Omental fat pad (tissue), 4 donors: ENCODE results near the gene AMDHD1. TPM values are rescaled to one million over a fixed set of nuclear protein-coding genes. Genes with fewer than 3 reads are reported as not detected.

Experiments used
- ATAC-seq: fragments of 150-250 bp; one replicate; pipeline ENCODE4 v1.9.1; 2016; ENCODE audit warnings: mild to moderate bottlenecking, moderate library complexity; ENCODE audit not compliant: low FRiP score
- DNase-seq: peaks from one replicate; pipeline ENCODE4 v3.0.0-alpha.2; 2019; ENCODE audit warnings: low spot score
- total RNA-seq, 4 donors: library from RNA; depleted of rRNA; stranded (reverse); fragments of >200 nt; gene quantifications; one replicate each; pipeline ENCODE4 v1.1.0, GENCODE V29; 2016
- TF ChIP-seq, protein P1 (sequence below), 3 donors: fragments of 450-650 bp; IDR thresholded peaks; one replicate each; pipeline ENCODE4 v1.5.1; 2016 to 2017; ENCODE audit warnings: antibody characterized with exemption in 3 of 3, mild to moderate bottlenecking in 3 of 3, moderate library complexity in 2 of 3

AMDHD1 gene
- total RNA-seq, 4 donors from 2014 or later = 0.69 to 3.2 (median 1.4) TPM

DNA sequence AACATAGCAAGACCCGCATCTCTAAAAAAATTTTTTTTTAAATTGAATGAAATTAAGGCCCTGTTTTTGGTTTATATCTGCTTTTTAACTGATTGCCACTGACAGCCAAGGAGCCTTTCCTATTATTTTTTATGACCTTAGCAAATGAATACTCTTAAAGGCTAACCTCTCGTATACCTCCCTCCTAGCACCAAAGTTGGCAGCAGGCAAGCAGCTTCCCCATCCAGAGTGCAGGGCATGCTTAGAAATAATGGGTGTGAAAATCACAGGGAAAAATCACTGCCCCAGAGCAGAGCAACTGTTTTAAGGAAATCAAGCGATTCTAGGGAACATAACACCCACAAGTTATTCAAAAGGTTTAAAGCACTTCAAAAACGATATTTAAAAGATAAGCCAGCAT lies 32.4 kb downstream of the AMDHD1 start:
- TF ChIP-seq, protein P1, sequence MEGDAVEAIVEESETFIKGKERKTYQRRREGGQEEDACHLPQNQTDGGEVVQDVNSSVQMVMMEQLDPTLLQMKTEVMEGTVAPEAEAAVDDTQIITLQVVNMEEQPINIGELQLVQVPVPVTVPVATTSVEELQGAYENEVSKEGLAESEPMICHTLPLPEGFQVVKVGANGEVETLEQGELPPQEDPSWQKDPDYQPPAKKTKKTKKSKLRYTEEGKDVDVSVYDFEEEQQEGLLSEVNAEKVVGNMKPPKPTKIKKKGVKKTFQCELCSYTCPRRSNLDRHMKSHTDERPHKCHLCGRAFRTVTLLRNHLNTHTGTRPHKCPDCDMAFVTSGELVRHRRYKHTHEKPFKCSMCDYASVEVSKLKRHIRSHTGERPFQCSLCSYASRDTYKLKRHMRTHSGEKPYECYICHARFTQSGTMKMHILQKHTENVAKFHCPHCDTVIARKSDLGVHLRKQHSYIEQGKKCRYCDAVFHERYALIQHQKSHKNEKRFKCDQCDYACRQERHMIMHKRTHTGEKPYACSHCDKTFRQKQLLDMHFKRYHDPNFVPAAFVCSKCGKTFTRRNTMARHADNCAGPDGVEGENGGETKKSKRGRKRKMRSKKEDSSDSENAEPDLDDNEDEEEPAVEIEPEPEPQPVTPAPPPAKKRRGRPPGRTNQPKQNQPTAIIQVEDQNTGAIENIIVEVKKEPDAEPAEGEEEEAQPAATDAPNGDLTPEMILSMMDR (IDR thresholded peaks at IDR 0.05) = no peak
- ATAC-seq = no peak
- no peak for DNase-seq

GRCh38 chr12:95976416-95976832 lies 33.3 kb downstream of the AMDHD1 start:
- TF ChIP-seq, protein P1 (IDR thresholded peaks at IDR 0.05) = no peak
- DNase-seq (no peak), ATAC-seq (no peak)

- TF ChIP-seq, protein P1 (IDR thresholded peaks at IDR 0.05) = no peak
Measured at GRCh38 chr12:95977764-95978305, 34.7 kb downstream of the AMDHD1 start.

DNA sequence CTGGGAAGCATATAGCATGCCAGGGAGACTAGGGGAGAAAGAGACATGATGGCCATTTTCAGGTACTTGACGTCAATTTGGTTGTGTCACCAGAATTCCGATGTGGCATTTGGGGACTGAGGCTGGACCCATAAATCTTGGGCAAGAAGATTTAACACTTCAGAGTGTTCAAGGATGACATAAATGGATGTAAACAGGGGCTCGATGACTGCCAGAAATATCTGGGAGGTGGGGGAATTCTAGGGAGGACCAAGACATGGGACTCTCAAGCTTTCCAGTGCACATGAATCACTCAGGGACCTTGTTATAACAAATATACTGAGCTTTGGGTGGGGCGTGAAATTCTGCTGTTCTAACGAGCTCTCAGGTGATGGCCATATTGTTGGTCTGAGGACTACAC lies 35.2 kb downstream of the AMDHD1 start:
- ATAC-seq = no peak
- TF ChIP-seq, protein P1 (IDR thresholded peaks at IDR 0.05) = no peak
- no peak for DNase-seq

More at GRCh38 chr12:95977764-95978305, 34.7 kb downstream of the AMDHD1 start:
- DNase-seq = no peak
- no peak for ATAC-seq

- ATAC-seq (no peak), DNase-seq (no peak)
- TF ChIP-seq, protein P1 (IDR thresholded peaks at IDR 0.05) = no peak
Measured at GRCh38 chr12:95978774-95979173, 35.6 kb downstream of the AMDHD1 start.

DNA sequence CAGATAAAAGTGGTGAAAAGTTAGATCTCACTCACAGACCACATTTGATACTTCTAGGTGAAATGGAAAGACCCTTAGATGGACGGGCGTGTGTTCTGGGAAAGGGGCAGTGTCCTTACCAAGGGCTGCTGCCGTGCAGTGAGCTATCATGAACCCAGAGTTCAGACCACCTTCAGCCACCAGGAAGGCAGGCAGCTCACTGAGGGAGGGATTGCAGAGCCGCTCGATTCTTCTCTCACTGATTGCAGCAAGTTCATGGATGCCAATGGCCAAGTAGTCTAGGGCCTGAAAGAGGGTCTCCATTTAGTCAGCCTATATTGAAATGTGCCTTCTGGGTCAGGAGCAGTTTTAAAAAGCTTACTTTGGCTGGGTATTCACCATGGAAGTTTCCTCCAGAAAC lies 37.3 kb downstream of the AMDHD1 start:
- DNase-seq (no peak), ATAC-seq (no peak)
- TF ChIP-seq, protein P1 (IDR thresholded peaks at IDR 0.05) = no peak

- DNase-seq = no peak
- TF ChIP-seq, protein P1 (IDR thresholded peaks at IDR 0.05) = no peak
Measured at GRCh38 chr12:95982602-95983001, 39.5 kb downstream of the AMDHD1 start.

More at GRCh38 chr12:95982602-95983001, 39.5 kb downstream of the AMDHD1 start:
- no peak for ATAC-seq
